HG03354 (cell line): ENCODE results near the gene UGT1A6.

Source experiments
- ATAC-seq: cut with Tn5 transposase; IDR thresholded peaks from one replicate; pipeline ENCODE4 v1.9.1; 2021; ENCODE audit warnings: mild to moderate bottlenecking; ENCODE audit not compliant: unreplicated experiment, poor library complexity, severe bottlenecking

The UGT1A6 gene

GRCh38 chr2:233814056-233814835 is 121.6 kb downstream of the UGT1A6 start:
- no peak for ATAC-seq

- no peak for ATAC-seq
Observed at GRCh38 chr2:233815861-233816260, 123.2 kb downstream of the UGT1A6 start.

GRCh38 chr2:233816334-233816733 is 123.6 kb downstream of the UGT1A6 start:
- no peak for ATAC-seq

GRCh38 chr2:233816771-233817170 is 124.1 kb downstream of the UGT1A6 start:
- no peak for ATAC-seq

- no peak for ATAC-seq
Observed at GRCh38 chr2:233817361-233817911, 124.7 kb downstream of the UGT1A6 start.

- ATAC-seq = no peak
Observed at GRCh38 chr2:233817995-233818638, 125.4 kb downstream of the UGT1A6 start.

- no peak for ATAC-seq
Observed at GRCh38 chr2:233818639-233819621, 126.2 kb downstream of the UGT1A6 start.

- ATAC-seq = no peak
Observed at GRCh38 chr2:233819884-233820773, 127.4 kb downstream of the UGT1A6 start.

- no peak for ATAC-seq
Observed at GRCh38 chr2:233820774-233821105, 128.1 kb downstream of the UGT1A6 start.

GRCh38 chr2:233821196-233821595 is 128.5 kb downstream of the UGT1A6 start:
- no peak for ATAC-seq

GRCh38 chr2:233821709-233822100 is 129.0 kb downstream of the UGT1A6 start:
- ATAC-seq = no peak

GRCh38 chr2:233822101-233822771 is 129.5 kb downstream of the UGT1A6 start:
- no peak for ATAC-seq
